ENCODE data around the gene KMT5B.

The KMT5B gene

DNA sequence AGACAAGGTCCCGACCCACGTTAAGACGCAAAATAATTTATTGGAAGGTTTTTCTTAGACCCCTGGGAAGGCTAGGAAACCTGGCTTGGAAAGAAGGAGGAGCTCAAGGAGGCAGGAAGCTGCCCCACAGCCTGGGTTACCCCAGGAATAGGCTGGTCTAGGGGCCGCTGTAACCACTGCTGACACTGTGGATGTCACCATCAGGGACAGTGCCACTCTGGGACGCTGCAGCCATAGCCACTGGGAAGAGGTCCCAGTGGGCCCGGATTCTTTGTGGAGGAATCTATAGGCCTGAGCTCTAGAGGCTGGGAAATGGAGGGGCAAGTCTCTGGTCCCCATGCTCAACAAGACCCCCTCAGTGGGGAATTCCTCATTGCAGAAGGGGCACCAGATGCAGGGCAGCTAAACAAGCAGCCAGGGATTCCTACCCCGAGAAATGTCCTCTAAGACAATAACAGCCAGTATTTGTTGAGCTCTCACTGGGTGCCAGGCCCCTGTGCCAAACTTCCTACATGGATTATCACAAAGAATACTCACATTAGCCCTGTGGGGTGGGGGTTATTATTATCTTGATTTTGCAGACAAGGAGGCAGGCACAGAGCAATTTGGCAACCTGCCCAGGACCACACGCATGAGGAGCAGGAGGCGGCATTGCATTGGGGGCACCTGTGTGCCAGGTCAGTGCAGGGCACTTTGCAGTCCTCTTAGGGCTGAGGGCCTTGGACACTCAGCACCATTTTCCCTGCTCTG is 72.4 kb downstream of the KMT5B start:
- H3K4me1 Mint-ChIP-seq (ENCODE audit: low read depth) = peaks cover 2% of the 10 kb centered on the region
- no peaks in the 10 kb centered on the region for H3K36me3 Mint-ChIP-seq (ENCODE audit: low read depth)
- no peak for DNase-seq (ENCODE audit: low spot score)
- peaks cover 5% of the 10 kb centered on the region for H3K27me3 Mint-ChIP-seq (ENCODE audit: low read depth)
- H3K4me3 Mint-ChIP-seq = no peak overlapping the region
- no peaks in the 10 kb centered on the region for H3K9me3 Mint-ChIP-seq
- no peak overlapping the region for H3K27ac Mint-ChIP-seq

DNA sequence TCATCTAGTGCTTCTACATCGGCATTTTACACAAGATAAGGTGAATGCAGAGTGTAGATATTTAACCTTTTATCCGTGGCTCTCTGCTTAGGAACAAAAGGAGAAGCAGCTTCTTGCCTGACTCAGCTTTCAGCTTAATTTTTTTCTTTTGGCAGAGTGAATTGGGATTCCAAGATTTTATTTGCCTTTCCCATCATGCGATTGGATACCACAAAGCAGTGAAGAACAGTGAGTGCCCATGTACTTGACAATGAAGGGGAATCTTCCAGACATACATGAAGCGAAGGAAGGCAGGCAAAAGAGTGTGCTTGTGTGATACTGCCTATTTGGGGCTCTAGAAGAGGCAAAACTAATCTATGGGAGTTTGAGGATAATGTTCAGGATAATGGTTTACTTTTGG is 74.9 kb downstream of the KMT5B start:
- peaks cover 5% of the 10 kb centered on the region for H3K27me3 Mint-ChIP-seq (ENCODE audit: low read depth)
- peaks cover 16% of the 10 kb centered on the region for H3K9me3 Mint-ChIP-seq
- no peaks in the 10 kb centered on the region for H3K36me3 Mint-ChIP-seq (ENCODE audit: low read depth)
- no peak overlapping the region for H3K4me3 Mint-ChIP-seq
- no peak for DNase-seq (ENCODE audit: low spot score)
- peaks cover 2% of the 10 kb centered on the region for H3K4me1 Mint-ChIP-seq (ENCODE audit: low read depth)
- H3K27ac Mint-ChIP-seq = no peak overlapping the region

DNA sequence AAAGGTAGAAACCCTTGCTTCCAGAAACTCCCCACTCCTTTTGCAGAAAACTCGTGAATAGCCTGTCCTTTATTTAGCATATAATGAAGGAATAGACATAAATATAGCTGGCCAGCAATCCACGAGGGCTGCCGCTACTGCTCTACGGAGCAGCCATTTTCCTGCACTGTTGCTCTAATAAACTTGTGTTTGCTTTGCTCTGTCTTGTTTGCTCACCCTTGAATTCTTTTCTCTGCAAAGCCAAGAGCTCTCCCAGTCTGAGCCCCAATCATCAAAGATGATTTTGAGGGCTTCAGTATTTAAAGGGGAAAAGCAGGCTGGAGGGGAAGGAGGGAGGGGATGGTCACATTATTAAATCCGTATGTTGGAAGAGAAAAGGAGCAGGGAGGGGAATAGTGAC is 75.3 kb downstream of the KMT5B start:
- no peak overlapping the region for H3K27ac Mint-ChIP-seq

DNA sequence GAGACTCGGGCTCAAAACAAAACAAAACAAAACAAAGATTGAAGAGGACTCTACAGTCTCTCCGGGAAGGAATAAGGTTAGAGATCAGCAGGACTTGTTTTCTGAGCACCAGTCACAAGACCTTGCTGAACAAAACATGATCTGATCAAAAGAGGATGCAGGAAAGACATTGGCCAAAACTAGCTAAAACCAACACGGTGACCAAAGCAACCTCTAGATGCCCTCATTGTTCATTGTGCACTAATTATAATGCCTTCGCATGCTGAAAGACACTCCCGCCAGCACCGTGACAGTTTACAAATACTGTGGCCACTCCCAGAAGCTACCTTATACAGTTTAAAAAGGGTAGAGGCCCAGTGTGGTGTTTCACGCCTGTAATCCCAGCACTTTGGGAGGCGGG is 76.2 kb downstream of the KMT5B start:
- H3K27me3 Mint-ChIP-seq (ENCODE audit: low read depth) = peaks cover 5% of the 10 kb centered on the region
- no peak overlapping the region for H3K27ac Mint-ChIP-seq
- no peak for DNase-seq (ENCODE audit: low spot score)
- H3K9me3 Mint-ChIP-seq = peaks cover 21% of the 10 kb centered on the region
- no peak overlapping the region for H3K4me3 Mint-ChIP-seq
- no peaks in the 10 kb centered on the region for H3K4me1 Mint-ChIP-seq (ENCODE audit: low read depth)
- H3K36me3 Mint-ChIP-seq (ENCODE audit: low read depth) = peaks cover 4% of the 10 kb centered on the region

More for the DNA sequence above, 75.3 kb downstream of the KMT5B start:
- peaks cover 16% of the 10 kb centered on the region for H3K9me3 Mint-ChIP-seq
- no peaks in the 10 kb centered on the region for H3K36me3 Mint-ChIP-seq (ENCODE audit: low read depth)
- no peak for DNase-seq (ENCODE audit: low spot score)
- H3K4me1 Mint-ChIP-seq (ENCODE audit: low read depth) = peaks cover 2% of the 10 kb centered on the region
- H3K4me3 Mint-ChIP-seq = no peak overlapping the region
- peaks cover 5% of the 10 kb centered on the region for H3K27me3 Mint-ChIP-seq (ENCODE audit: low read depth)

DNA sequence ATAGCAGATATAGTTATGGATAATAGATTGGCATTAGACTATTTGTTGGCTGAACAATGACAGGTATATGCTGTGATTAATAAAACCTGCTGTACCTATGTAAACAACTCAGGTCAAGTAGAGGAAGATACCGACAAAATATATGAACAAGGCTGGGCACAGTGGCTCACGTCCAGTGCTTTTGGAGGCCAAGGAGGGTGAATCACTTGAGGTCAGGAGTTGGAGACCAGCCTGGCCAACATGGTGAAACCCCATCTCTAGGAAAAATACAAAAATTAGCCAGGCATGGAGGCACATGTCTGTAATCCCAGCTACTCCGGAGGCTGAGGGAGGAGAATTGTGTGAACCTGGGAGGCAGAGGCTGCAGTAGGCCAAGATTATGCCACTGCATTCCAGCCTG is 77.9 kb downstream of the KMT5B start:
- Mint-ChIP-seq H3K9me3 (peaks cover 22% of the 10 kb centered on the region), H3K27ac (no peak overlapping the region), H3K4me1 (ENCODE audit: low read depth) (no peaks in the 10 kb centered on the region), H3K27me3 (ENCODE audit: low read depth) (peaks cover 5% of the 10 kb centered on the region), H3K4me3 (no peak overlapping the region), H3K36me3 (ENCODE audit: low read depth) (peaks cover 4% of the 10 kb centered on the region)
- no peak for DNase-seq (ENCODE audit: low spot score)

DNA sequence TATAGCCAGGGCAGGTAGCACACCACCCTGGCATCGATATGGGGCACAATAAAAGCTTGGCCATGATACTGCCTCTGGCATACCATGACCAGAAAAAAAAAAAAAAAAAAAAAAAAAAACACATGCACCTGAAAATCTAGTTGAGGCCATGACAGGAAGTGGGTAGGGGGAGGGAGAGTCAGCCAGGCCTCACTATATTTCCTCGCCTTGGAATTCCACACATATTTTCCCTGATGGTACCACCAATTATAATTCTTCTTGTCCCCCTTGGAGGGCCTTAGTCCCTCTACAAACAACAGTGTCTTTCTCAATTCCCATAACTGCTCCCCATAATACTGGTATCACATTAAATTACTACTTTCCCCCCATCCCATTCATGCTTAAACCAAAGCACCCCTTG is 79.3 kb downstream of the KMT5B start:
- Mint-ChIP-seq H3K27me3 (ENCODE audit: low read depth) (peaks cover 16% of the 10 kb centered on the region), H3K27ac (no peak overlapping the region), H3K36me3 (ENCODE audit: low read depth) (peaks cover 4% of the 10 kb centered on the region), H3K4me1 (ENCODE audit: low read depth) (no peaks in the 10 kb centered on the region), H3K9me3 (peaks cover 22% of the 10 kb centered on the region), H3K4me3 (no peak overlapping the region)
- DNase-seq (ENCODE audit: low spot score) = no peak

DNA sequence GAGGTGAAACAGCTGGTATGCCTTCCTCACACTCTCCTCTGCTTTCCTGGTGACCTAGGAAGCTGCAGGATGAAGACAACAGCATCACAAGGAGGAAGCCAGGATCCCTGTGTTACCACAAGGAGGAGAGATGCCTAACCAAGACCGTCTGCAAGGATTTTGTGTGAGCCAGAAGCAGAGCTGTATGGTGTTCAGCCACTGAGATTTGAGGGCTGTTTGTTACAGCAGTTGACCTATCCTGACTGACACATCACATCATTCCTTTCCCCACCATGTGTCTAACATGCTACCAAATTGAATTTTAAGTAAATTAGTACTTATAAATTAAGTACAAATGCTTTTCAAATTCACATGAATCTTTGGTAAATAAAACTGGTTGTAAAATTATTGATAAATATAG is 83.0 kb downstream of the KMT5B start:
- peaks cover 23% of the 10 kb centered on the region for H3K27me3 Mint-ChIP-seq (ENCODE audit: low read depth)
- H3K9me3 Mint-ChIP-seq = peaks cover 21% of the 10 kb centered on the region
- H3K4me3 Mint-ChIP-seq = no peak overlapping the region
- no peaks in the 10 kb centered on the region for H3K4me1 Mint-ChIP-seq (ENCODE audit: low read depth)
- peaks cover 4% of the 10 kb centered on the region for H3K36me3 Mint-ChIP-seq (ENCODE audit: low read depth)
- DNase-seq (ENCODE audit: low spot score) = no peak
- no peak overlapping the region for H3K27ac Mint-ChIP-seq

DNA sequence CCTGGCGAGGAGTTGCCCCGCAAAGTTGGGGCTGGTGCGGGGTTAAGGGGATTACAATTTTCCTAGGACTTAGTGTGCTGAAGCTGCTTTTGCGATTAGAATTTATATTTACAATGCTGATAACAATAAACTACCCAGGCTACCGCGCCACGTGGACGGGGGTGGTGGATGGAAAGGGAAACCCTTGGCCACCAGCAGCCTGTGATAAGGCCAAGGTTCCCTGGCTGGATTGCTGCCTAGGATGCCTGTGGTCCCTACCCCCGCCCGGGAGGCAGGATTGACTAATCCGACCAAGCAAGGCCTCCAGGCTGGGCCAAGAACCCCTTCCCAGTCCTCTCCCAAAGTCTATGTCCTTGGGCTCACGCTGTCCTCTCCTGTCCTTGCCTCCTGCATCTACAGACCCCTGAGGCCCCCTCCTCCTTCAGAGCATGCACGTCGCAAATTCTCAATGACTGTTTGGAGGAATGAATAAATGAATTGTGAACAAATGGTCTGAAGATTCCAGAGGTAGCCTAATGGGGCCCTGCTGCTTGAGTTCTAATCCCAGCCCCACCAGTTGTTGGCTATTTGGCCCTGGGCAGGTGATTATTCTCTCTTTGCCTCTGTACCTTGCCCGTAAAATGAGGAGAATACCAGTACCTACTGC is 84.3 kb downstream of the KMT5B start:
- H3K9me3 Mint-ChIP-seq = peaks cover 10% of the 10 kb centered on the region
- peaks cover 23% of the 10 kb centered on the region for H3K27me3 Mint-ChIP-seq (ENCODE audit: low read depth)
- H3K4me1 Mint-ChIP-seq (ENCODE audit: low read depth) = no peaks in the 10 kb centered on the region
- H3K4me3 Mint-ChIP-seq = no peak overlapping the region
- H3K27ac Mint-ChIP-seq = no peak overlapping the region
- H3K36me3 Mint-ChIP-seq (ENCODE audit: low read depth) = peaks cover 4% of the 10 kb centered on the region
- DNase-seq (ENCODE audit: low spot score) = no peak

DNA sequence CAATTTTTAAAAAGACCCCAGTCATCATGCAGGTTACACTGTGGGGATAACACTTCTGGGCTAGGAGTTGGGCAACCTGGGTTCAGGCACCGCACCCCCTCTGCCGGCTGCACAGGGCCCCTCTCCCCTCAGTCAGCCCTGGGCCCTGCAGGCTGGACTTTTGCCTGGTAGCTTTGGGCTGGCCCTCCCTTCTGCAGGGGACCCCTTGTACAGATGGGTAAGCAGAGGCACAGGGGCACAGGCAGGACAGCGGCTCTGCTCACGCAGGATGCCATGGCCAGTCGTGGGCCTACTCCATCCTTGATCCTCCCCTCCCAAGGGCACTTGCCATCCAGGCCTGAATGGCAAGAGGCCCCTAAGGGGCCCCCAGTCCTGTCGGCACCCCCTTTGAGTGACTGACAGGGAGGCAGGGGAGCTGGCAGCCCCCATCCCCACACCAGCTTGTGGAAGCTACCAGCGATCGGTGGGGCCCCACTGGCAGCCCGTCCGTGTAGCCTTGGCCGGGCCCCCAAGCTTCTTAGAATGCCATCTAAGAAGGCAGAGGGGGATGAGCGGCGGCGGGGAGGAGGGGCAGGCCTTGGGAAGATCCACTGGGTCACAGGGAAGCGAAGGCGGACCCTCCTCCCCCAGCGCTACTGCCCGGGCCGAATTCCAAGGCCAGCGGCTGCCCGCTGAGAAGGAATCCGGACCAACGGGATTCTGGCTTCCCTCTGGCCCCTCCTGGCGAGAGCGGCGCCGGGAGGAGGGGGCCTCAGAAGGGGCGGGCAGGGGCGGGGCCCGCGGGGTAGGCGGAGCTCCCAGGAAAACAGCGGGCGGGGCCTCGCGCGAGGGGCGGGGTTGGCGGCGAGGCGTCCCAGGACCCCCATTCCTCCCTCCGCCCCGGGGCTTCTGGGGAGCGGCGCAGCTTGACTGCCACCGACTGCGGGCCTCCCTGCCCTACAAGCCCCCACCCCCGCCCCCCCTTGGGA is 85.1 kb downstream of the KMT5B start:
- Mint-ChIP-seq H3K27me3 (ENCODE audit: low read depth) (peaks cover 23% of the 10 kb centered on the region), H3K27ac (no peak overlapping the region), H3K36me3 (ENCODE audit: low read depth) (peaks cover 4% of the 10 kb centered on the region), H3K4me3 (no peak overlapping the region), H3K9me3 (peaks cover 6% of the 10 kb centered on the region), H3K4me1 (ENCODE audit: low read depth) (no peaks in the 10 kb centered on the region)
- DNase-seq (ENCODE audit: low spot score) = no peak

DNA sequence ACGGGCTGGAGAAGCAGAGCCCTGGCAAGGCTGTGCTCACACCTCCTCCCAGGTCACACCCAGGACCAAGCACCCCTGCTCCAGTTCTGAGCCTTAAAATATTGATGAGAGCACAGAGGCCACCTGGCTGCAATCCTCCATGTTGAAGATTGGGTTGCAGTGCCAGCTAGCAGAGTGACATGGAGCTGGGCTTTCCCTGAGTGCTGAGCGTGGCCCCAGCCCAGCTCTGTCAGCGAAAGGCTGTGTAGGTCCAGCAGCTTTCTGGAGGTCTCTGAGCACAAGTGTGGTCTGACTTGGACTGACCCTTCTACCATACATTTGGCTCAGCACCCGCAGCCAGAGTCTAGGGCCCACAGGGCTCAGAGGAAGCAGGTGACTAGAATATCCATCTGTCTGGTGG is 87.9 kb downstream of the KMT5B start:
- no peaks in the 10 kb centered on the region for H3K9me3 Mint-ChIP-seq
- H3K36me3 Mint-ChIP-seq (ENCODE audit: low read depth) = no peaks in the 10 kb centered on the region
- peaks cover 8% of the 10 kb centered on the region for H3K4me1 Mint-ChIP-seq (ENCODE audit: low read depth)
- H3K27me3 Mint-ChIP-seq (ENCODE audit: low read depth) = peaks cover 23% of the 10 kb centered on the region
- H3K27ac Mint-ChIP-seq = no peak overlapping the region
- DNase-seq (ENCODE audit: low spot score) = no peak
- H3K4me3 Mint-ChIP-seq = no peak overlapping the region

DNA sequence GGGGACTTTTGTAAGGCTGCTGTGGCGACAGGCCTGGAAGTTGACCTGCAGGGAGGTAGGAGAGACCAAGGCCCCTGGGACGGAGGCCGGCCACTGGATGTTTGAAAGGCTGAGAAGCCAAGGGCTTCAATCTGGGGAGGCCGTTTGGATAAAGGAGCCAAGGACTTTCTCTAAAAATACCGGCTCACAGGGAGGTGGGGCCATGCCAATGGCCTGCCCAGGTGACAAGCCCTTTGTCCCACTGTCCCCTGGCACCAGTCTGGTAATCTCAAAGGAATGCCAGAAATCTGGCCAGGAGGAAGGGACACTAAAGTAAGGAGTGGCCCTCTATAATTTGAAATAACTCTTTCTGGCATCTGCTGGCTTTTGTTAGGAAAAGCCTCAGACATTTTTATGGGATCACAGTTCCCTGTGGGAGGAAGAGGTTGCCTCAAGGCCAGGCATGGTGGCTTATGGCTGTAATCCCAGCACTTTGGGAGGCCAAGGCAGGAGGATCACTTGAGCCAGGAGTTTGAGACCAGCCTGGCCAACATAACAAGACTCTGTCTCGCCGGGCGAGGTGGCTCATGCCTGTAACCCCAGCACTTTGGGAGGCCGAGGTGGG is 90.1 kb downstream of the KMT5B start:
- Mint-ChIP-seq H3K36me3 (ENCODE audit: low read depth) (no peaks in the 10 kb centered on the region), H3K4me3 (peak overlapping the region; percentile 13), H3K27me3 (ENCODE audit: low read depth) (peaks cover 9% of the 10 kb centered on the region), H3K4me1 (ENCODE audit: low read depth) (peaks cover 14% of the 10 kb centered on the region), H3K9me3 (no peaks in the 10 kb centered on the region), H3K27ac (no peak overlapping the region)
- DNase-seq (ENCODE audit: low spot score) = no peak

DNA sequence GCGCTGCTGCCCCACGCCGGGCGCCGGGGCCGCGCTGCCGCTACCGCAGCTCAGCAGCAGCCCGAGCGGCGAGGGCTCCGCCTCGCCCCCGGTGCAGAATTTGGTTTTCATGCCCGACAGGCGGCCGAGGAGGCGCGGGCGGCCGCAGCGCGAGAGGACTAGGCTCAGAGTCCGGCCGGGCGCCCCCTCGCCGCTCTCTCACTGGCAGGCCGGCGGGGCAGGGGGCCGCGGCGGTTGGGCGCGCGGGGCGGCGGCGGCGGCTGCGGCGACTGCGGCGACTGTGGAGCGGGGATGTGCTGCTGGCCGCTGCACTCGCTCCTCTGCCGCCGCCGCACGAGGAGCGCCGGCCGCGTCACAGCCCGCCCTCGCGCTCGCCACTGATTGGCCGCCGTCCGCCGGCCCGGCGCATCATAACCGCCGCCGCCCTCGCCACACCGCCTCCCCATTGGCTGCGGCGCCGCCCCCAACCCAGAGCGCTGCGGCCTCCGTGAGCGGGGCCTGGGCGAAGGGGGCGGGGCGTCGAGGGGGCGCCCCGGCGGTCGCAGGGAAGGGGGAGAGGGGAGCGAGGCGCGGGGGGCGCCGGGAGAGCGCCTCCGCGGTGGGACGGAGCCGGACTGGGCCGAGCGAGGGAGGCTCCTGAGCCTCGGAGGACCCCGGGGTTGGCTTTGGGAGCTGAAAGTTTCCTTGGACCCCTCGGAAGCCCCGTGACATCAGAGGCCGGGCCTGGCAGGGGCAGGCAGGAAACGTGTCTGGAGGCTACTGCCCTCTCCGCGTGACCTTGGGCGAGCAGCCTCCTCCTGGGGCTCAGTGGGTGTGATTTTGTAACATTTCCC is 91.8 kb downstream of the KMT5B start, which contains the start of gene CHKA:
Gene CHKA (minus strand): TSS at position 322 of the 833 bp plus-strand sequence. CDS start 211 bp downstream, at position 111.
- H3K27ac Mint-ChIP-seq = peak within 1 kb of the TSS; percentile 88
- H3K9me3 Mint-ChIP-seq = no peaks in the 10 kb centered on the region
- peaks cover 17% of the 10 kb centered on the region for H3K4me1 Mint-ChIP-seq (ENCODE audit: low read depth)
- peak within 1 kb of the TSS; percentile 84 for H3K4me3 Mint-ChIP-seq
- peaks cover 5% of the 10 kb centered on the region for H3K27me3 Mint-ChIP-seq (ENCODE audit: low read depth)
- no peaks in the 10 kb centered on the region for H3K36me3 Mint-ChIP-seq (ENCODE audit: low read depth)
- DNase-seq (ENCODE audit: low spot score) = peak; percentile 93

Data from T-helper 2 cell treated with Interferon-gamma antibody and Interleukin-4, amounts not matched to agents 5 μg/mL and 100 μg/mL, for 36 hours (primary cell).